Mucosa of stomach (tissue), 1 donor: ENCODE measurements around the gene NPHP4.
"Not testable (repeated sequence)": the region's sequence is repeated elsewhere in the genome, so short reads cannot be mapped to it uniquely, and the experiment has no call there.

Source experiments
- H3K27me3 ChIP-seq: one replicate; pipeline ENCODE4 v1.7.0; 2013; ENCODE audit warnings: mild to moderate bottlenecking, low read length; ENCODE audit not compliant: control insufficient read depth, insufficient read depth
- H3K36me3 ChIP-seq: one replicate; pipeline ENCODE4 v1.7.0; 2013; ENCODE audit warnings: low read length; ENCODE audit not compliant: control insufficient read depth, insufficient read depth
- H3K4me1 ChIP-seq: one replicate; pipeline ENCODE4 v1.7.0; 2013; ENCODE audit warnings: mild to moderate bottlenecking, low read length; ENCODE audit not compliant: control insufficient read depth, insufficient read depth
- H3K4me3 ChIP-seq: one replicate; pipeline ENCODE4 v1.7.0; 2013; ENCODE audit warnings: low read length
- H3K9ac ChIP-seq: one replicate; pipeline ENCODE4 v1.7.0; 2013; ENCODE audit warnings: mild to moderate bottlenecking, low read length, moderate library complexity
- H3K9me3 ChIP-seq: one replicate; pipeline ENCODE4 v1.7.0; 2013; ENCODE audit warnings: mild to moderate bottlenecking, low read length, moderate library complexity; ENCODE audit not compliant: control insufficient read depth
- donor health status: Pancreatic carcinoma.

NPHP4 gene

DNA sequence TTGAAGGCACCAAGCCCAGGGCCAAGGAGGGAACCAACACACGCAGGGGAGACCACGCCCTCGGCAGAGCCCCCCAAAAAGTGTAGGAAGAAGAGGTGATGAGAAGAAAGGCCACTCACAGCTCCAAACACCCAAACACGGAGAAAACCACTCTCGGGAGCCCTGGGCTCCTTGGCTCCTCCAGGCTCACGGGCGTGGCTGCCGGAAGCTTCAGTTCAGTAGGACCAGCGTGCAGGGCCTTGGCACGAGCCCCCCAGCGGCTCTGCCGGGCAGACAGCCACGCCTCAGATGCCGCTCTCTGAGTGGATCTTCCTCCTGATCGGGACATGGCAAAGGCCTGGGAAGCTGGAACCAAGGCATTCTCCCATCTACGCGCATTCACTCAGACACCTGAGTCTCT lies 94.0 kb downstream of the NPHP4 start:
- Histone ChIP-seq H3K9ac (no peak overlapping the region), H3K4me3 (no peak overlapping the region), H3K27me3 (no peaks in the 10 kb centered on the region), H3K4me1 (no peaks in the 10 kb centered on the region), H3K9me3 (no peaks in the 10 kb centered on the region), H3K36me3 (no peaks in the 10 kb centered on the region)

DNA sequence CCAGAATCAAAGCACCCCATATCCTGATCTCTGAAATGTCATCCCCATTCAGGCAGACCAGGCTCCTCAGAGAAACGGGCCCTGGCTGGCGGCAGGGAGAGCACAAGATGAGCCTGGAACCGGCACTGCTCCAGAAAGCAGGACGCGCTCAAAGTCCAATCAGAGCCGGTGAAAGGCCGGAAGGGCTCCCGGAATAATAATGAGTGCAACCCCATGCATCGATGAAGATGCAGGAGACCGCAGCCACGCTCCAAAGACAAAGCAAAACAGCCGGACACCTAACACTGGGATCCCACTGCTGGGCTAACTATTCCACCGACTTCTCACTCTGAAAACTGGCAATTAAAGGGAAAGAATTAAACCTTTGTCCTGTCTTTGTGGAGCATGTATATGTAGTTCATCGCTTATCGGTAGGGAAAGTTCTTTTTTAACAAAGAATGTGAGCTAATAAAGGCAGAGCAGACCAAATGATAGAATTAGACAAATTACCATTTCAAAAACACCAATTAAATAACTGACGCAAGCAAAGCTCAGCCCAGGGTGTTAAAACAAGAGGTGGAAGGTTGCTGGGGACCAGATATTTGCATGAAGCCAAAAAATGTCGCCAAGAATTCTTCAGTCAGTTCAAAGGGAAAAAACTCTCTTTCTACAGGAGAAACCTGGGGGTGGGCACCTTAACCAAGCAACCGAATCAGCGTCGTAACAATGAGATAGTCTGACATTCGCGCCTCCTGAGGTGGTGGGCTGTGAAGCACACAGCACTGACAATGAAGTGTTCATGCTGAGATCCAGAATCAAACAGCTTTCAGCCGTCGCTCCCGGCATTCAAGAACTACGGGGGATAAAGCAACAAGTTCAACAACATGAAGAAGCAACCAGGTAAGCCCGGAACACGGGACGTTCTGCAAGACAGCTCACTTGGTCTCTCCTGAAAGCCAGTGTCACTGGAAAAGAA lies 95.2 kb downstream of the NPHP4 start:
- H3K9me3 ChIP-seq: no peaks in the 10 kb centered on the region
- H3K4me1 ChIP-seq: no peaks in the 10 kb centered on the region
- H3K9ac ChIP-seq: no peak overlapping the region
- H3K4me3 ChIP-seq: no peak overlapping the region
- no peaks in the 10 kb centered on the region for H3K27me3 ChIP-seq
- no peaks in the 10 kb centered on the region for H3K36me3 ChIP-seq

DNA sequence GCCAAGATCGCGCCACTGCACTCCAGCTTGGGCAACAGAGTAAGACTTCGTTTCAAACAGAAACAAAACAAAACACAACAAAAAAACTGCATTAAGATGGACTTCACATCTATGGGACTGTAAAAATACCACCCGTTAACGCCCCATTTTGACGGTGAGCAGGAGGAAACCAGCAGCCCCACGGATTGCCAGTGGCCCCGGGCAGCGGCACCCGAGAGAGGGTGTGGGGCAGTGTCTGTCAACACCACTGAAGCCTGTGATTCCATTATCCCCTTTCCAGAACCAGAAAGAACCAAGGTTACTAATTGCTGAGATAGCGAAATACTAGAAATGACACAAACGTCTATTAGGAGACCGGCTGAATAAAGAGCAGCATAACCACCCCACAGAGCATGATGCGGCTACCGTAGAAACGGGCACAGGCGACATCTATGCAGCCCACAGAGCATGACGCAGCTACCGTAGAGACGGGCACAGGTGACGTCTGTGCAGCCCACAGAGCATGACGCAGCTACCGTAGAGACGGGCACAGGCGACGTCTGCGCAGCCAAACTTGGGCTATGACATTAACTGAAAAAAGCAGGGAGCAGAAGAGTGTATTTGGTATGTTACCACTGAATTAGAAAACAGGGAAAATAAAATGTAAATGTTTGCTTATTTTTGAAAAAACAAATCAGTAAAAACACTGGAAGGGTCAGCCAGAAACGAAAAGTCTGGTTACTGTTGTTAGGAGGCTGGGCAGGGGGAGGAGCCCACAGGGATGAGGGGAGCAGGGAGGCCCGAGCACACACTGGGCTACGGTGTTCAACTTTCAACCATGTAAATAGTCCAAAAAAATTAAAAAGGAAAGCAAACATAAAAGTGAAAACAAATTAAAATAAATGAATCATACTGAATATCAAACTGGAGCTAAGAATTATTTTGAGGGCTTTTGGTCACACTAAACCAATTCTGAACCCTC lies 96.5 kb downstream of the NPHP4 start:
- Histone ChIP-seq H3K4me3 (no peak overlapping the region), H3K9ac (no peak overlapping the region), H3K36me3 (no peaks in the 10 kb centered on the region), H3K27me3 (no peaks in the 10 kb centered on the region), H3K4me1 (no peaks in the 10 kb centered on the region), H3K9me3 (no peaks in the 10 kb centered on the region)

DNA sequence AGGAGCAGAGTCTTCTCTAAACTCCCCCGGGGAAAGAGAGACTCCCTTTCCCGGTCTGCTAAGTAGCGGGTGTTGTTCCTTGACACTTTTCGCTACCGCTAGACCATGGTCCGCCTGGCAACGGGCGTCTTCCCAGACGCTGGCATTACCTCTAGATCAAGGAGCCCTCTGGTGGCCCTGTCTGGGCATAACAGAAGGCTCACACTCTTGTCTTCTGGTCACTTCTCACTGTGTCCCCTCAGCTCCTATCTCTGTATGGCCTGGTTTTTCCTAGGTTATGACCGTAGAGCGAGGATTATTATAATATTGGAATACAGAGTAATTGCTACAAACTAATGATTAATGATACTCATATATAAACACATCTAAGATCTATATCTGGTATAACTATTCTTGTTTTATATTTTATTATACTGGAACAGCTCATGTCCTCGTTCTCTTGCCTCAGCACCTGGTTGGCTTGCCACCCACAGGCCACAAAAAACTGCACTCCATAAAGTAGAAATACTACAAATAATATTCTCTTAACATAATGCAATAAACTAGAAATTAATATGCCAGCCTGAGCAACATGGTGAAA lies 98.4 kb downstream of the NPHP4 start:
- not testable (repeated sequence) for H3K4me3 ChIP-seq, H3K4me1 ChIP-seq, H3K9ac ChIP-seq, H3K9me3 ChIP-seq, H3K36me3 ChIP-seq, H3K27me3 ChIP-seq

DNA sequence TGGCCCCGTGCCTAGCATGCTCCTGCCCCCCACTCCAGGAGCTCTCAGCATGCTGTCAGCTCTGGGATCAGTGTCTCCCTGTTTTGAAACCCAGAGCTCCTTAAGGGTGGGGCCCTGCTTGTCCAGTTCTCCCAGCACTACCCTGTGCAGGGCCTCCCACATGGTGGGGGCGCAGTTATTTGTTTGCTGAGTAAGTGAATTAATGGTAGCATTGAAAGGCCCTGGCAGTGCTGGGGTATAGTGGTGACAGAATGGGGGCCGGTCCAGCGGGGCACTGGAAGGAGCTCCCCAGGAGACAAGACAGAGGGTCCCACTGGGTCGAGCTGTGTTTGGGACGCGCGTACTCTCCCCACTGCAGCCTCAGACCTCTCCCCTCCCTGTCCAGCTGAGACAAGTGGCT lies 99.9 kb downstream of the NPHP4 start:
- Histone ChIP-seq H3K9me3 (no peaks in the 10 kb centered on the region), H3K27me3 (no peaks in the 10 kb centered on the region), H3K4me1 (no peaks in the 10 kb centered on the region), H3K36me3 (no peaks in the 10 kb centered on the region), H3K4me3 (no peak overlapping the region), H3K9ac (no peak overlapping the region)

DNA sequence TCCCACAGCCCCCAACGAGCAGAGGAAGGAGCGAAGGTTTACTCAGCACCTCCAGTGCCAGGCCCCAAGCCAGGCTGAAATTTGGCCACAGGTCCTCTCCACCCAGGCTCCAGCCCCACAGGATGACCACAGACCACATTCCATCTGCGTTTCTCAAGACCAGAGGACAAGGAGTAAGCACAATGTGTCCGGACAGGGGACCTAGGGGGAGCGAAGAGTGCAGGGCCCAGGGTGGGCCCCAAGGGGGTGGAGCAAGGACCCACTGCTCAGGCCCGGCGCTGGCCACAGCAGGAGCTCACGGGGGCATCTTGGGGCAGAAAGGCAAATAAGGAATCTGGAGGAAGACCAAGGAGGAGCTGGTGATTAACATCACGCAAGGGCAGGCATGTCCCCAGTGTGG lies 100.5 kb downstream of the NPHP4 start:
- no peaks in the 10 kb centered on the region for H3K4me1 ChIP-seq
- H3K9me3 ChIP-seq: no peaks in the 10 kb centered on the region

DNA sequence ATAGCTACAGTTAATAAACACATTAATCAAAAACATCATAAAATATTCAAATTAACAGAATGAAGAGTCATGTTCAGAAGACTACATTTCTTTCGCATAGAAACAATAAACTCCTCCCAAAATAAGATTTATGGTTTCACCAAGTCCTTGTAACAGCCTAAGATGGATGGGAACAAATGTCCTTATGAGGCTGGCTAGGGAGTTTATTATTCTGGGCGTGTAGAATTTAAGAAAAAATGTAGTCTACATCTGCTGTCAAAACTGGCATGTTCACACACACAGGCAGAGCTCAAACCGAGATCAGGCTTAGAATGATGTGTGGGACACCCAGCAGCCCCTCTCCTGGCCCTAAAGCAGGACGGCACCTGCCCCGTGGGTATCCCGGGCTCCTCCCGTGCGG lies 101.1 kb downstream of the NPHP4 start:
- Histone ChIP-seq H3K4me1 (no peaks in the 10 kb centered on the region), H3K27me3 (no peaks in the 10 kb centered on the region), H3K36me3 (no peaks in the 10 kb centered on the region), H3K4me3 (no peak overlapping the region), H3K9ac (no peak overlapping the region), H3K9me3 (no peaks in the 10 kb centered on the region)

More for the DNA sequence above, 100.5 kb downstream of the NPHP4 start:
- Histone ChIP-seq H3K4me3 (no peak overlapping the region), H3K9ac (no peak overlapping the region), H3K36me3 (no peaks in the 10 kb centered on the region), H3K27me3 (no peaks in the 10 kb centered on the region)

DNA sequence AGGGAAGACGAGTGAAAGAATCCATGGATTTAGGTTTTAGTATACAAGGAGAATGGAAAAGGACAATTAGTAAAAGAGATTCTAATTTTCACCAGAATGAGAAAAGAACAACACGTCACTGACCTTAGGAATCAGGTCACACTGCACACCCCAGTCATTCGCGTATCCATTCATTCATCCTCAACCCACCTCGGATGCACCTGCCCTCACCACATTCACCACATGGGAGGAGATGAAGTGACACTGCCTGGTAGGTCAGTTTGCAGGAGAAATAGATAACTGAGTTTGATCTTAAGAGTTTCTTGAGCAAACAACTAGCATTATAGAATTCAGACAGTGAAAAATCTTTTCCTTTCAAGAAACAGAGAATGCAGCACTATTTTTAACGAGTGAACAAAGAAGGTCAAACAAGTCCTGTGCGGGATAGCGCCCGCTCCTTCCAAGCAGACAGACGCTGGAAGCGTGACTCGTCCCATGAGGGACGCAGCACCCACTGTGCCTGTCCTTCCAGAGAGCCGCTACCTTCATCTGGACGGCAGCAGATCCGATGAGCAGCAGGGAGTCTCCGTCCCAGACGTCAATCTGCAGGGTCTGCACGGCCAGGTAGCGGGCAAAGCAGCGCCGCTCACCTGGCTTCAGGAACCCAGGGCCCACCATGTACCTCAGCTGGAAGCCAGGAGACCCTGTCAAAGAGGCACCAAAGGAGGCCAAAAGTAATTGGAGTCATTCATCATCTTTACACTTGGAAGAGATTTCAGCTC lies 101.7 kb downstream of the NPHP4 start:
- no peaks in the 10 kb centered on the region for H3K4me1 ChIP-seq
- H3K36me3 ChIP-seq: no peaks in the 10 kb centered on the region
- no peaks in the 10 kb centered on the region for H3K9me3 ChIP-seq
- no peak overlapping the region for H3K4me3 ChIP-seq
- no peaks in the 10 kb centered on the region for H3K27me3 ChIP-seq
- no peak overlapping the region for H3K9ac ChIP-seq

DNA sequence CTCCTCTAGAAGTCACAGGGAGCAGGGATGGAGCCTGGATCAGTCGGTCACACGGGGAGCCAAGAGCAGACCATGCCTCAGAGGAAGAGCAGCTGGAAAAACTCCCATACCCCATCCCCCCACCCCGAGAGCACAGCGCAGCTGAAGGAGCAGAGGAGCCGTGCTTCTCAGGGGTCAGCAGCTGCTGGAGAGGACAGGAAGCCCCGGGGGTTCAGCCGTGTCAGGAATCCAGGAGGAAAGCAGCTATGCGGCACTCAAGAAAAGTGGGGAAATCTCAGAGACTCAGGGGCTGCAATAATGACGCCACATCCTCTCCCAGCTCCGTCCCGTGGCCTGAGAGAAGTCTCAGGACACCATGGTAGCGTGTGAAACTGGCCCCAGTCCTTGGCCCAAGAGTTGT lies 102.3 kb downstream of the NPHP4 start:
- Histone ChIP-seq H3K4me1 (no peaks in the 10 kb centered on the region), H3K9me3 (no peaks in the 10 kb centered on the region), H3K36me3 (no peaks in the 10 kb centered on the region)

DNA sequence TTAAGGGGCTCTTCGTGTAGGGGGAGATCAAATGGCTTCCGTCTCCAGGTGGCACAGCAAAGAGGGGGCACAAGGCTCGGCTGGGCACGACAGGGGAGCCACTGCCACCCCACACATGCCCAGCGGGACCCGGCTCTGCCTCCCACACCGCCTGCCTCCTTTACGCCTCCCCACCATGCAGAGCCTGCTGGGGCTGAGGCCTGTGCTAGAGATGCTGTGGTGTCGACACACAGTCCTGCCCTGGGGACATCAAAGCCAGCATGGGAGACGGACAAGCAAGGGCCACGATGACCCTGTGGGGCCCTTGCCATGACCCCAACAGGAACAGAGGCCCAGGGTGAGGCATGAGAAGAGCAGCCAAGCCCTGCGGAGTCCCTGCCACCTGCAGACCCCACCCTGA lies 102.8 kb downstream of the NPHP4 start:
- no peak overlapping the region for H3K9ac ChIP-seq
- H3K27me3 ChIP-seq: no peaks in the 10 kb centered on the region
- H3K4me1 ChIP-seq: no peaks in the 10 kb centered on the region
- no peak overlapping the region for H3K4me3 ChIP-seq
- H3K9me3 ChIP-seq: no peaks in the 10 kb centered on the region
- H3K36me3 ChIP-seq: no peaks in the 10 kb centered on the region

More for the DNA sequence above, 102.3 kb downstream of the NPHP4 start:
- Histone ChIP-seq H3K4me3 (no peak overlapping the region), H3K27me3 (no peaks in the 10 kb centered on the region), H3K9ac (no peak overlapping the region)

DNA sequence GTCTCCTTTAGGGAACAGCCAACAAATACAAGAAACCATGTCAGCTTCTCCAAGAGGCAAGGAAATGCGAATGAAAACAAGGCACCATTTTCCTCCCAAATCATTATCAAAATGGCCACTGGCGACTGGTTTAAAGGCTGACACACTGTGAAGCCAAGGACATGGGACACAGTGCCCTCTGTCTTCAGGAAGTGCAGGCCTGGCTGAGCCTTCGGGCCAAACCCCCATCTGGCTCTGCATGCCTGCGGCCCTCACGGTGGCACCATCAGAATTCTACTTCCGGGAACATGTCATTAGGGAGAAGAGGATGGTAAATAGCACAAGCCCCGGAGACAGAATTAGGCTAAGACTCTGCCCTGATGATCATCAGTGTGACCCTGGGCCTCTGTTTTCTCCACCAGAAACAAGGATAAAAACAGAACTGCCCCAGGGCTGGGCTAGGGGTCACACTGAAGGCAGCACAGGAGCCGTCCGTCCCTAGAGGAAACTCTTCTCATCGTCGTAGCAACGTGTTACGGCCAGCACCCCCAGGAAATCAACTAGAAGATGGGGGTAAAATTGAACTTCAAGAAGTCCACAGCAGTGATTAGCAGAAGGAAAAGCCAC lies 103.5 kb downstream of the NPHP4 start:
- no peak overlapping the region for H3K4me3 ChIP-seq
- H3K9ac ChIP-seq: no peak overlapping the region
- H3K27me3 ChIP-seq: no peaks in the 10 kb centered on the region
- no peaks in the 10 kb centered on the region for H3K9me3 ChIP-seq
- H3K4me1 ChIP-seq: no peaks in the 10 kb centered on the region
- H3K36me3 ChIP-seq: no peaks in the 10 kb centered on the region
